PC-9 (cell line): ENCODE data around the gene OOSP4A. TPM values are rescaled to one million over a fixed set of nuclear protein-coding genes. Genes with fewer than 3 reads are reported as not detected.

Experiments
- Bru-seq: library from RNA; stranded (reverse); fragments of 400-500 nt; gene quantifications from one replicate; lab custom pipeline; 2021; lab: Mats Ljungman, UMichigan
- BruChase-seq, 2 experiments: library from RNA; stranded (reverse); fragments of 400-500 nt; gene quantifications; one replicate each; lab custom pipeline; 2021; lab: Mats Ljungman, UMichigan
- BruUV-seq: library from RNA; stranded (reverse); fragments of 400-500 nt; replicated peaks from 2 replicates; lab custom pipeline; 2021; lab: Mats Ljungman, UMichigan
- CTCF ChIA-PET: fragments of 300-600 bp; sonication (Branson Sonifier 250); formaldehyde crosslinking; loops from one replicate; lab custom pipeline; 2022; ENCODE audit warnings: antibody characterized with exemption; lab: Charles Lee
- POLR2A ChIA-PET: fragments of 300-600 bp; sonication (Branson Sonifier 250); formaldehyde crosslinking; loops from one replicate; lab custom pipeline; 2022; ENCODE audit warnings: antibody characterized with exemption; ENCODE audit not compliant: unreplicated experiment; lab: Charles Lee
- DNase-seq, 2 experiments: peaks; one replicate each; pipeline versions ENCODE4 v3.0.0 to v3.0.0-alpha.2; 2015 to 2022; ENCODE audit warnings: mixed read lengths in 1 of 2
- H2AFZ ChIP-seq: fragments of 200-600 bp; sonication (generic); 2 replicates; pipeline ENCODE4 v1.8.1; 2017; ENCODE audit warnings: antibody characterized with exemption
- H3F3A ChIP-seq: fragments of 200-600 bp; sonication (generic); 2 replicates; pipeline ENCODE4 v1.8.1; 2017; ENCODE audit warnings: antibody characterized with exemption, mild to moderate bottlenecking, low read depth; ENCODE audit not compliant: insufficient read depth
- H3K27ac ChIP-seq: fragments of 200-600 bp; sonication (generic); 2 replicates; pipeline ENCODE4 v1.6.1; 2016; ENCODE audit warnings: mixed run types
- H3K27me3 ChIP-seq: fragments of 200-600 bp; sonication (generic); 2 replicates; pipeline ENCODE4 v1.6.1; 2016; ENCODE audit warnings: low read depth, mixed run types; ENCODE audit not compliant: insufficient read depth
- H3K36me3 ChIP-seq: fragments of 200-600 bp; sonication (generic); 2 replicates; pipeline ENCODE4 v1.6.1; 2016; ENCODE audit warnings: low read depth, mixed run types
- H3K4me1 ChIP-seq: fragments of 200-600 bp; sonication (generic); replicated peaks from 2 replicates; pipeline ENCODE4 v1.6.1; 2016; ENCODE audit warnings: mixed run types; ENCODE audit not compliant: insufficient read depth
- H3K4me2 ChIP-seq: fragments of 200-600 bp; sonication (generic); 2 replicates; pipeline ENCODE4 v1.6.1; 2017; ENCODE audit warnings: mixed run types
- H3K4me3 ChIP-seq: fragments of 200-600 bp; sonication (generic); 2 replicates; pipeline ENCODE4 v1.6.1; 2016; ENCODE audit warnings: mixed run types
- H3K79me2 ChIP-seq: fragments of 200-600 bp; sonication (generic); 2 replicates; pipeline ENCODE4 v1.6.1; 2017; ENCODE audit warnings: low read depth, mixed run types
- H3K9me2 ChIP-seq: fragments of 200-600 bp; sonication (generic); 2 replicates; pipeline ENCODE4 v1.8.1; 2017; ENCODE audit warnings: mild to moderate bottlenecking; ENCODE audit not compliant: insufficient read depth
- H3K9me3 ChIP-seq: fragments of 200-600 bp; sonication (generic); 2 replicates; pipeline ENCODE4 v1.8.1; 2016; ENCODE audit warnings: low read depth; ENCODE audit not compliant: insufficient read depth
- H4K20me1 ChIP-seq: fragments of 200-600 bp; sonication (generic); 2 replicates; pipeline ENCODE4 v1.8.1; 2017; ENCODE audit not compliant: insufficient read depth
- EZH2 ChIP-seq: fragments of 200-600 bp; sonication (generic); IDR thresholded peaks from 2 replicates; pipeline ENCODE4 v1.8.0; 2017; ENCODE audit warnings: antibody characterized with exemption, low read depth
- intact Hi-C: fragments of 100-400 bp; cut with micrococcal nuclease; formaldehyde crosslinking; loops from one replicate; pipeline ENCODE4 v1.10.0; 2022; ENCODE audit not compliant: unreplicated experiment
- long read RNA-seq: library from polyadenylated mRNA; stranded (forward); transcript quantifications from one replicate; pipeline ENCODE4 v2.0.0, GENCODE V29; 2022
- total RNA-seq: library from RNA; stranded (reverse); gene quantifications from 2 replicates; pipeline ENCODE4 v1.2.3, GENCODE V29; 2021
- TF ChIP-seq, protein P1 (sequence below): fragments of 200-600 bp; sonication (generic); conservative IDR thresholded peaks from 2 replicates; pipeline ENCODE4 v1.6.1; 2017; ENCODE audit warnings: mixed run types, antibody characterized with exemption, mild to moderate bottlenecking, moderate library complexity

Gene OOSP4A
- not detected in 2 replicates for total RNA-seq
- not detected for Bru-seq, nascent RNA
- not detected for BruChase-seq, experiment 1, labeled RNA remaining after a 2-hour chase
- BruChase-seq, experiment 2, labeled RNA remaining after a 6-hour chase, result not detected
- long read RNA-seq, result 0 reads

DNA sequence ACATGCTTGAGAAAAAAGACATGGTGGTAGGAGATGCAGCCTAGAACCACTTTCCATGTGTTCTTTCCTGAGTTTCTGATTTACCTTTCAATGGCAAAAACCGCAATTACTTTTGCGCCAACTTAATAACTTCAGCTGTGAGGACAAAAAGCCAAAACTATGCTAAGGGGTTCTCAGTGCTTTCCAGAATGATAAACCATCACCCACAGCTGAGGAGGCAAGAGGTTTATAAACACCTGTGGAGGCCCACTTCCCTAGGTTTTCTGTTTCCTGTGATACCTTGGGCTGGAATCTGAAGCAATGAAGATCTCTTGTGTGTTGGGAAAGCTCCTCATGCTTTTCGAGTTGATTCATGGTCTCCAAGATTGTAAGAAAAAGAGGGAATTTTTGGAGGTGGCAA is at the start of gene OOSP4A:
TSS of gene OOSP4A (plus strand) at position 301 of the 400 bp plus-strand sequence. CDS start at position 301, 0 bp downstream.
- CTCF ChIA-PET, result interaction anchor here (0.7 kb wide), 1 partner anchor 124 kb away, joined by 18 read pairs; no protein-coding TSS in a partner anchor

DNA sequence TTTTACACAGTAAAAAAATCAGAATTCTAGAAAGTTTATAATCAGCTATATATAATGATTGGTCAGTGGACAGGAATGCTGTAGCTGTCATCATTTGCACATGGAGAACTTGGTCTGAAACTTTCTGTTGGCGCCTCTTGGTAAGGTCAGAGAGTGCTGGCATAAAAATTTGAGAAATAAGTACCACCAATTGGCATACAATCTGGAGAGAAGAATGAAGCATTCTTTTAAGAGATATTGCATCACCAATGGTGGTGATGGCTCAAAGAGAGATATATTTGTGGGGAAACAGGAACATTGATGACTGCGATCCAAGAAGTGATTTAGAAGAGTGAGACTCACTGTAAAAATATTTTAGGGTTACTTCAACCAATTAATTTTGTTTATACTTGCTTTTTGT is 45.4 kb upstream of the OOSP4A start:
- H3K27me3 ChIP-seq, result no peaks in the 10 kb centered on the region
- no TSS peak for BruUV-seq
- POLR2A ChIA-PET, result interaction anchor here (0.6 to 1.2 kb wide), 4 partner anchors 10 to 1232 kb away, joined by 3 to 15 read pairs (median 4); partner anchors contain the start of gene MRPL16
- intact Hi-C loops, result no loop called here
- no peak overlapping the region for H3K4me2 ChIP-seq
- H3K4me3 ChIP-seq, result no peak overlapping the region
- no peaks in the 10 kb centered on the region for H3K36me3 ChIP-seq
- H3K9me3 ChIP-seq, result peaks cover 9% of the 10 kb centered on the region; the same call in 1 of the 2 replicates
- no peaks in the 10 kb centered on the region; the same call in 1 of the 2 replicates for H3K9me2 ChIP-seq
- H3F3A ChIP-seq, result no peaks in the 10 kb centered on the region
- CTCF ChIA-PET, result interaction anchor here (0.8 to 1.3 kb wide), 6 partner anchors 16 to 116 kb away, joined by 3 to 11 read pairs (median 4); no protein-coding TSS in a partner anchor
- no peak overlapping the region for H3K27ac ChIP-seq
- no peak overlapping the region for H2AFZ ChIP-seq
- no peaks in the 10 kb centered on the region for H3K79me2 ChIP-seq
- no peaks in the 10 kb centered on the region for H4K20me1 ChIP-seq
- H3K4me1 ChIP-seq, result no peaks in the 10 kb centered on the region
- DNase-seq, result no peak
- TF ChIP-seq EZH2, result no peak
- TF ChIP-seq, protein P1, sequence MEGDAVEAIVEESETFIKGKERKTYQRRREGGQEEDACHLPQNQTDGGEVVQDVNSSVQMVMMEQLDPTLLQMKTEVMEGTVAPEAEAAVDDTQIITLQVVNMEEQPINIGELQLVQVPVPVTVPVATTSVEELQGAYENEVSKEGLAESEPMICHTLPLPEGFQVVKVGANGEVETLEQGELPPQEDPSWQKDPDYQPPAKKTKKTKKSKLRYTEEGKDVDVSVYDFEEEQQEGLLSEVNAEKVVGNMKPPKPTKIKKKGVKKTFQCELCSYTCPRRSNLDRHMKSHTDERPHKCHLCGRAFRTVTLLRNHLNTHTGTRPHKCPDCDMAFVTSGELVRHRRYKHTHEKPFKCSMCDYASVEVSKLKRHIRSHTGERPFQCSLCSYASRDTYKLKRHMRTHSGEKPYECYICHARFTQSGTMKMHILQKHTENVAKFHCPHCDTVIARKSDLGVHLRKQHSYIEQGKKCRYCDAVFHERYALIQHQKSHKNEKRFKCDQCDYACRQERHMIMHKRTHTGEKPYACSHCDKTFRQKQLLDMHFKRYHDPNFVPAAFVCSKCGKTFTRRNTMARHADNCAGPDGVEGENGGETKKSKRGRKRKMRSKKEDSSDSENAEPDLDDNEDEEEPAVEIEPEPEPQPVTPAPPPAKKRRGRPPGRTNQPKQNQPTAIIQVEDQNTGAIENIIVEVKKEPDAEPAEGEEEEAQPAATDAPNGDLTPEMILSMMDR, result no peak

More for the DNA sequence above, at the start of gene OOSP4A:
- Histone ChIP-seq H4K20me1 (no peaks in the 10 kb centered on the region), H3F3A (no peaks in the 10 kb centered on the region), H3K27me3 (no peaks in the 10 kb centered on the region), H3K4me2 (no peak within 1 kb of the TSS), H3K79me2 (no peaks in the 10 kb centered on the region), H3K27ac (no peak within 1 kb of the TSS), H3K9me3 (no peaks in the 10 kb centered on the region), H3K36me3 (no peaks in the 10 kb centered on the region), H3K9me2 (no peaks in the 10 kb centered on the region), H3K4me3 (no peak within 1 kb of the TSS), H3K4me1 (no peaks in the 10 kb centered on the region), H2AFZ (no peak within 1 kb of the TSS)
- intact Hi-C loops, result no loop called here
- TF ChIP-seq, protein P1, result no peak
- no peak for TF ChIP-seq EZH2
- no peak for DNase-seq
- POLR2A ChIA-PET, result no interaction called here
- no TSS peak for BruUV-seq

DNA sequence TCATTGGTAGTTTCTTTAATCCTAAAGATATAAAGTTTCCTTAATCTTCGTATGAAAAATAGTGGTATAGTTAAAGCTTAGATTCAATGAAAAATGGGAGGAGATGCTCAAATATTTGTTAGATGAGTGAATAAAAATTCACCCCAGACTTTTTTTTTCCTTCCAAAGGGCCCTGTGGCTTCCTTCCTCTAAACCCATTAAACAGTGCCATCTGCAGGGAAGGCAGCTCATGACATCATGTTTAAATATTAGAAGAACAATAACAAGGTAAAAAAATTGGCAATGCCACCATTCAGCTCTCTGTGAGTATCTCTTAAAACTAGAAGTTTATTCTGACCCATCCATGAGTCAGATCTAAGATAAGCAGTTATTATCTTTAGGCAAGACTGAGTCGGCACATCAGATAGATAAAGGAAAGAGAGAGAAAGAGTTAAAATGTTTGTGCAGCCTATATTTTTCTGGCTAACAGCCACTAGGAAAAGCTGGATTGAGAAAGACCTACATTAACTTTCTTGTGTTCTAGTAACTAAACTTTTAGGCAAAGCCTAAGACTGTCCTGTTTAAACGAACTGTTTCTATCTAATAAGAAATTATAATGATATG is 44.7 kb upstream of the OOSP4A start:
- no peak overlapping the region for H3K4me3 ChIP-seq
- H3K27me3 ChIP-seq, result no peaks in the 10 kb centered on the region
- no peaks in the 10 kb centered on the region; the same call in 1 of the 2 replicates for H3K9me2 ChIP-seq
- DNase-seq, result peak; percentile 46 to 60
- TF ChIP-seq EZH2, result no peak
- TF ChIP-seq, protein P1, result peak; percentile 78
- no peaks in the 10 kb centered on the region for H3F3A ChIP-seq
- H3K36me3 ChIP-seq, result no peaks in the 10 kb centered on the region
- no peak overlapping the region for H2AFZ ChIP-seq
- no peaks in the 10 kb centered on the region for H3K79me2 ChIP-seq
- no peaks in the 10 kb centered on the region for H4K20me1 ChIP-seq
- no peak overlapping the region for H3K27ac ChIP-seq
- BruUV-seq, result no TSS peak
- H3K9me3 ChIP-seq, result peaks cover 16% of the 10 kb centered on the region; the same call in 1 of the 2 replicates
- POLR2A ChIA-PET, result interaction anchor here (0.6 to 1.2 kb wide), 4 partner anchors 11 to 1233 kb away, joined by 3 to 15 read pairs (median 4); partner anchors contain the start of gene MRPL16
- H3K4me2 ChIP-seq, result no peak overlapping the region
- H3K4me1 ChIP-seq, result no peaks in the 10 kb centered on the region
- CTCF ChIA-PET, result interaction anchor here (0.5 to 1.3 kb wide), 9 partner anchors 16 to 117 kb away, joined by 3 to 11 read pairs (median 4); partner anchors contain the start of gene MRPL16
- intact Hi-C loops, result loop anchor here (1.0 kb wide), 2 partner anchors 96 to 165 kb away; no protein-coding TSS in a partner anchor
